Activated naive CD4-positive, alpha-beta T cell treated with anti-CD3 and anti-CD28 coated beads, Interleukin-2, amount 50 U/mL, for 24 hours (primary cell): ENCODE data around the gene ZBTB4.

Source experiments
- H3K27ac Mint-ChIP-seq: one replicate; pipeline ENCODE4 v1.8.0; 2021; ENCODE audit warnings: mild to moderate bottlenecking, mixed read lengths
- H3K27me3 Mint-ChIP-seq: one replicate; pipeline ENCODE4 v1.8.0; 2021; ENCODE audit warnings: mixed read lengths
- H3K36me3 Mint-ChIP-seq: one replicate; pipeline ENCODE4 v1.8.0; 2021; ENCODE audit warnings: mixed read lengths
- H3K4me1 Mint-ChIP-seq: one replicate; pipeline ENCODE4 v1.8.0; 2021; ENCODE audit warnings: mixed read lengths
- H3K4me3 Mint-ChIP-seq: one replicate; pipeline ENCODE4 v1.8.0; 2021; ENCODE audit warnings: mild to moderate bottlenecking, mixed read lengths
- H3K9me3 Mint-ChIP-seq: one replicate; pipeline ENCODE4 v1.8.0; 2021; ENCODE audit warnings: mixed read lengths

Gene ZBTB4

GRCh38 chr17:7479213-7480088 lies at the start of gene ZBTB4:
TSS of gene ZBTB4 (minus strand) at chr17:7479631. CDS start at chr17:7466801, 12,830 bp downstream.
- Mint-ChIP-seq H3K27me3 (no peaks in the 10 kb centered on the region), H3K9me3 (no peaks in the 10 kb centered on the region), H3K4me1 (peaks cover 71% of the 10 kb centered on the region), H3K4me3 (peak within 1 kb of the TSS; percentile 92), H3K27ac (peak within 1 kb of the TSS; percentile 96), H3K36me3 (no peaks in the 10 kb centered on the region)

GRCh38 chr17:7528842-7529241 lies 49.4 kb upstream of the ZBTB4 start:
- H3K27ac Mint-ChIP-seq, result no peak overlapping the region
- H3K36me3 Mint-ChIP-seq, result no peaks in the 10 kb centered on the region
- H3K27me3 Mint-ChIP-seq, result no peaks in the 10 kb centered on the region
- H3K4me1 Mint-ChIP-seq, result no peaks in the 10 kb centered on the region
- no peaks in the 10 kb centered on the region for H3K9me3 Mint-ChIP-seq
- H3K4me3 Mint-ChIP-seq, result no peak overlapping the region

GRCh38 chr17:7523033-7523432 lies 43.6 kb upstream of the ZBTB4 start:
- H3K27ac Mint-ChIP-seq, result no peak overlapping the region
- H3K27me3 Mint-ChIP-seq, result no peaks in the 10 kb centered on the region
- H3K4me1 Mint-ChIP-seq, result peaks cover 7% of the 10 kb centered on the region
- no peak overlapping the region for H3K4me3 Mint-ChIP-seq
- no peaks in the 10 kb centered on the region for H3K9me3 Mint-ChIP-seq
- H3K36me3 Mint-ChIP-seq, result no peaks in the 10 kb centered on the region

GRCh38 chr17:7515911-7516610 lies 36.6 kb upstream of the ZBTB4 start:
- H3K36me3 Mint-ChIP-seq, result peaks cover 3% of the 10 kb centered on the region
- H3K27me3 Mint-ChIP-seq, result no peaks in the 10 kb centered on the region
- peak overlapping the region; percentile 32 for H3K27ac Mint-ChIP-seq
- H3K9me3 Mint-ChIP-seq, result no peaks in the 10 kb centered on the region
- no peak overlapping the region for H3K4me3 Mint-ChIP-seq
- H3K4me1 Mint-ChIP-seq, result peaks cover 4% of the 10 kb centered on the region

GRCh38 chr17:7513850-7514419 lies 34.5 kb upstream of the ZBTB4 start:
- Mint-ChIP-seq H3K27me3 (no peaks in the 10 kb centered on the region), H3K9me3 (no peaks in the 10 kb centered on the region), H3K27ac (peak overlapping the region; percentile 43), H3K4me1 (peaks cover 4% of the 10 kb centered on the region), H3K36me3 (peaks cover 3% of the 10 kb centered on the region), H3K4me3 (no peak overlapping the region)

- Mint-ChIP-seq H3K9me3 (no peaks in the 10 kb centered on the region), H3K27me3 (no peaks in the 10 kb centered on the region), H3K4me1 (peaks cover 4% of the 10 kb centered on the region), H3K36me3 (peaks cover 3% of the 10 kb centered on the region), H3K27ac (no peak overlapping the region), H3K4me3 (no peak overlapping the region)
These were observed 33.6 kb upstream of the ZBTB4 start for GRCh38 chr17:7512824-7513540.

GRCh38 chr17:7512105-7512504 lies 32.7 kb upstream of the ZBTB4 start:
- Mint-ChIP-seq H3K4me3 (no peak overlapping the region), H3K4me1 (peaks cover 4% of the 10 kb centered on the region), H3K27ac (peak overlapping the region; percentile 82), H3K27me3 (no peaks in the 10 kb centered on the region), H3K36me3 (peaks cover 3% of the 10 kb centered on the region), H3K9me3 (no peaks in the 10 kb centered on the region)

- H3K36me3 Mint-ChIP-seq, result peaks cover 3% of the 10 kb centered on the region
- no peak overlapping the region for H3K27ac Mint-ChIP-seq
- H3K27me3 Mint-ChIP-seq, result no peaks in the 10 kb centered on the region
- H3K9me3 Mint-ChIP-seq, result no peaks in the 10 kb centered on the region
- H3K4me1 Mint-ChIP-seq, result peaks cover 4% of the 10 kb centered on the region
- H3K4me3 Mint-ChIP-seq, result no peak overlapping the region
These were observed 31.7 kb upstream of the ZBTB4 start for GRCh38 chr17:7511108-7511507.

GRCh38 chr17:7509937-7510336 lies 30.5 kb upstream of the ZBTB4 start:
- peaks cover 4% of the 10 kb centered on the region for H3K4me1 Mint-ChIP-seq
- no peak overlapping the region for H3K27ac Mint-ChIP-seq
- H3K4me3 Mint-ChIP-seq, result no peak overlapping the region
- H3K9me3 Mint-ChIP-seq, result no peaks in the 10 kb centered on the region
- H3K36me3 Mint-ChIP-seq, result peaks cover 6% of the 10 kb centered on the region
- no peaks in the 10 kb centered on the region for H3K27me3 Mint-ChIP-seq

GRCh38 chr17:7508846-7509245 lies 29.4 kb upstream of the ZBTB4 start:
- no peaks in the 10 kb centered on the region for H3K9me3 Mint-ChIP-seq
- H3K27ac Mint-ChIP-seq, result no peak overlapping the region
- H3K4me3 Mint-ChIP-seq, result no peak overlapping the region
- no peaks in the 10 kb centered on the region for H3K4me1 Mint-ChIP-seq
- peaks cover 10% of the 10 kb centered on the region for H3K36me3 Mint-ChIP-seq
- H3K27me3 Mint-ChIP-seq, result no peaks in the 10 kb centered on the region

GRCh38 chr17:7508145-7508544 lies 28.7 kb upstream of the ZBTB4 start:
- Mint-ChIP-seq H3K4me3 (no peak overlapping the region), H3K27ac (no peak overlapping the region), H3K36me3 (peaks cover 15% of the 10 kb centered on the region)

GRCh38 chr17:7503521-7503920 lies 24.1 kb upstream of the ZBTB4 start:
- Mint-ChIP-seq H3K27me3 (no peaks in the 10 kb centered on the region), H3K27ac (no peak overlapping the region), H3K36me3 (peaks cover 21% of the 10 kb centered on the region), H3K9me3 (no peaks in the 10 kb centered on the region), H3K4me3 (no peak overlapping the region), H3K4me1 (no peaks in the 10 kb centered on the region)

More at GRCh38 chr17:7508145-7508544, 28.7 kb upstream of the ZBTB4 start:
- H3K4me1 Mint-ChIP-seq, result no peaks in the 10 kb centered on the region
- H3K9me3 Mint-ChIP-seq, result no peaks in the 10 kb centered on the region
- no peaks in the 10 kb centered on the region for H3K27me3 Mint-ChIP-seq

- H3K9me3 Mint-ChIP-seq, result no peaks in the 10 kb centered on the region
- H3K27ac Mint-ChIP-seq, result no peak overlapping the region
- H3K4me3 Mint-ChIP-seq, result no peak overlapping the region
- no peaks in the 10 kb centered on the region for H3K27me3 Mint-ChIP-seq
- no peaks in the 10 kb centered on the region for H3K4me1 Mint-ChIP-seq
- peaks cover 21% of the 10 kb centered on the region for H3K36me3 Mint-ChIP-seq
These were observed 23.6 kb upstream of the ZBTB4 start for GRCh38 chr17:7502987-7503386.

GRCh38 chr17:7502171-7502847 lies 22.9 kb upstream of the ZBTB4 start:
- Mint-ChIP-seq H3K4me3 (no peak overlapping the region), H3K36me3 (peaks cover 21% of the 10 kb centered on the region), H3K27me3 (no peaks in the 10 kb centered on the region), H3K27ac (peak overlapping the region; percentile 74), H3K4me1 (no peaks in the 10 kb centered on the region), H3K9me3 (no peaks in the 10 kb centered on the region)

GRCh38 chr17:7501729-7502128 lies 22.3 kb upstream of the ZBTB4 start:
- no peaks in the 10 kb centered on the region for H3K9me3 Mint-ChIP-seq
- H3K4me1 Mint-ChIP-seq, result no peaks in the 10 kb centered on the region
- H3K36me3 Mint-ChIP-seq, result peaks cover 25% of the 10 kb centered on the region
- no peak overlapping the region for H3K4me3 Mint-ChIP-seq
- no peak overlapping the region for H3K27ac Mint-ChIP-seq
- H3K27me3 Mint-ChIP-seq, result no peaks in the 10 kb centered on the region
